MM.1S (cell line): Measurements from ENCODE around the gene CENPU.

Source experiments
- DNase-seq: peaks from one replicate; pipeline ENCODE4 v3.0.0-alpha.2; 2015
- H2AFZ ChIP-seq: fragments of 300-600 bp; sonication (generic); 2 replicates; pipeline ENCODE4 v1.6.0; 2016; ENCODE audit warnings: antibody characterized with exemption, low read length
- H3F3A ChIP-seq: fragments of 300-600 bp; sonication (generic); 2 replicates; pipeline ENCODE4 v1.6.1; 2016; ENCODE audit warnings: mild to moderate bottlenecking, antibody characterized with exemption, low read length, moderate library complexity, mixed read lengths; ENCODE audit not compliant: insufficient read depth
- H3K27ac ChIP-seq: fragments of 300-600 bp; sonication (generic); 2 replicates; pipeline ENCODE4 v1.5.1; 2016; ENCODE audit warnings: mild to moderate bottlenecking, low read length
- H3K27me3 ChIP-seq: fragments of 300-600 bp; sonication (generic); replicated peaks from 2 replicates; pipeline ENCODE4 v1.6.0; 2016; ENCODE audit warnings: low read length; ENCODE audit not compliant: insufficient read depth
- H3K36me3 ChIP-seq: fragments of 300-600 bp; sonication (generic); replicated peaks from 2 replicates; pipeline ENCODE4 v1.6.1; 2016; ENCODE audit warnings: mild to moderate bottlenecking, low read length, mixed read lengths; ENCODE audit not compliant: insufficient read depth
- H3K4me1 ChIP-seq: fragments of 300-600 bp; sonication (generic); 2 replicates; pipeline ENCODE4 v1.6.1; 2016; ENCODE audit warnings: low read length, mixed read lengths
- H3K4me2 ChIP-seq: fragments of 300-600 bp; sonication (generic); 2 replicates; pipeline ENCODE4 v1.6.0; 2016; ENCODE audit warnings: low read depth, low read length
- H3K4me3 ChIP-seq: fragments of 300-600 bp; sonication (generic); 2 replicates; pipeline ENCODE4 v1.5.1; 2016; ENCODE audit warnings: low read length, mixed read lengths
- H3K79me2 ChIP-seq: fragments of 300-600 bp; sonication (generic); 2 replicates; pipeline ENCODE4 v1.6.1; 2016; ENCODE audit warnings: mixed run types, low read length, mixed read lengths
- H3K9ac ChIP-seq: fragments of 300-600 bp; sonication (generic); 2 replicates; pipeline ENCODE4 v1.6.1; 2016; ENCODE audit warnings: low read length, mixed read lengths
- H3K9me2 ChIP-seq: fragments of 300-600 bp; sonication (generic); replicated peaks from 2 replicates; pipeline ENCODE4 v1.6.1; 2016; ENCODE audit warnings: mild to moderate bottlenecking, low read length, mixed read lengths; ENCODE audit not compliant: insufficient read depth
- H3K9me3 ChIP-seq: fragments of 300-600 bp; sonication (generic); replicated peaks from 2 replicates; pipeline ENCODE4 v1.6.1; 2016; ENCODE audit warnings: mild to moderate bottlenecking, low read length, mixed read lengths; ENCODE audit not compliant: insufficient read depth
- H4K20me1 ChIP-seq: fragments of 300-600 bp; sonication (generic); 2 replicates; pipeline ENCODE4 v1.6.1; 2016; ENCODE audit warnings: mild to moderate bottlenecking, low read length, moderate library complexity, mixed read lengths; ENCODE audit not compliant: insufficient read depth
- CTCF ChIP-seq: fragments of 300-600 bp; sonication (generic); IDR thresholded peaks from 2 replicates; pipeline ENCODE4 v1.5.1; 2016; ENCODE audit warnings: antibody characterized with exemption, low read length, mixed read lengths
- EZH2 ChIP-seq: fragments of 300-600 bp; sonication (generic); optimal IDR thresholded peaks from 2 replicates; pipeline ENCODE3; 2017; ENCODE audit warnings: low read depth, mild to moderate bottlenecking, antibody characterized with exemption, low read length, mixed read lengths
- EZH2phosphoT487 ChIP-seq: fragments of 300-600 bp; sonication (generic); IDR thresholded peaks from 2 replicates; pipeline ENCODE4 v1.6.1; 2018; ENCODE audit warnings: antibody characterized with exemption, low read length

CENPU gene

GRCh38 chr4:184760681-184761080 is 26.8 kb upstream of the CENPU start:
- peaks cover 6% of the 10 kb centered on the region; the same call in 1 of the 2 replicates for H3K4me1 ChIP-seq
- H3K9me3 ChIP-seq = no peaks in the 10 kb centered on the region
- DNase-seq = no peak
- no peaks in the 10 kb centered on the region for H3K36me3 ChIP-seq
- H3K9me2 ChIP-seq = no peaks in the 10 kb centered on the region
- TF ChIP-seq EZH2 = no peak
- no peak for TF ChIP-seq CTCF
- no peak overlapping the region for H3K4me3 ChIP-seq
- H3K27me3 ChIP-seq = no peaks in the 10 kb centered on the region
- H3K9ac ChIP-seq = no peak overlapping the region
- H4K20me1 ChIP-seq = no peaks in the 10 kb centered on the region
- no peak overlapping the region for H3K4me2 ChIP-seq
- no peaks in the 10 kb centered on the region for H3K79me2 ChIP-seq
- no peak overlapping the region for H3K27ac ChIP-seq
- no peaks in the 10 kb centered on the region for H3F3A ChIP-seq
- H2AFZ ChIP-seq = no peak overlapping the region

GRCh38 chr4:184757810-184758209 is 23.9 kb upstream of the CENPU start:
- no peaks in the 10 kb centered on the region for H3K27me3 ChIP-seq
- no peak overlapping the region for H3K9ac ChIP-seq
- no peak overlapping the region for H3K27ac ChIP-seq
- no peaks in the 10 kb centered on the region for H4K20me1 ChIP-seq
- H3K9me2 ChIP-seq = no peaks in the 10 kb centered on the region
- no peaks in the 10 kb centered on the region for H3K9me3 ChIP-seq
- no peak overlapping the region for H2AFZ ChIP-seq
- H3K36me3 ChIP-seq = no peaks in the 10 kb centered on the region
- no peaks in the 10 kb centered on the region for H3F3A ChIP-seq
- H3K4me1 ChIP-seq = peaks cover 6% of the 10 kb centered on the region; the same call in 1 of the 2 replicates
- H3K4me2 ChIP-seq = no peak overlapping the region
- no peaks in the 10 kb centered on the region for H3K79me2 ChIP-seq
- H3K4me3 ChIP-seq = no peak overlapping the region
- no peak for DNase-seq
- no peak for TF ChIP-seq EZH2
- TF ChIP-seq CTCF = no peak
- no peak for TF ChIP-seq EZH2phosphoT487

GRCh38 chr4:184756399-184756798 is 22.5 kb upstream of the CENPU start:
- no peak for DNase-seq
- TF ChIP-seq CTCF (no peak), EZH2 (no peak), EZH2phosphoT487 (no peak)
- Histone ChIP-seq H3K4me1 (no peaks in the 10 kb centered on the region), H3K79me2 (no peaks in the 10 kb centered on the region), H3K27ac (no peak overlapping the region), H3K4me3 (no peak overlapping the region), H3K9me2 (no peaks in the 10 kb centered on the region), H3K9me3 (no peaks in the 10 kb centered on the region), H3K9ac (no peak overlapping the region), H4K20me1 (no peaks in the 10 kb centered on the region), H3F3A (no peaks in the 10 kb centered on the region), H3K27me3 (no peaks in the 10 kb centered on the region), H2AFZ (no peak overlapping the region), H3K36me3 (no peaks in the 10 kb centered on the region), H3K4me2 (no peak overlapping the region)
